ENCODE data around the gene CEACAM8.

DNA sequence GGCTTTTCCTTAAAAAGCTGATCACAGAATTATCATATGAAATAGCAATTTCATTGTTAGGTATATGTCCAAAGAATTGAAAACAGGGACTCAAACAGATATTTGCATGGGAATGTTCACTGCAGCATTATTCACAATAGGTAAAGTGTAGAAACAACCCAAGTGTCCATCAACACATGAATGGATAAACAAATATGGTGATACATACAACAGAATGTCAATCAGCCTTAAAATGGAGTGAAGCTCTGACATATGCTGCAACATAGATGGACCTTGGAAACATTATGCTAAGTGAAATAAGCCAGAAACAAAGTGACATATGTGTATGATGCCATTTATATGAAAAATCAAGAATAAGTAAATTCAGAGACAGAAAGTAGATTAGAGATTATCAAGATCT lies 60.3 kb downstream of the CEACAM8 start:
- TF ChIP-seq, protein P1, sequence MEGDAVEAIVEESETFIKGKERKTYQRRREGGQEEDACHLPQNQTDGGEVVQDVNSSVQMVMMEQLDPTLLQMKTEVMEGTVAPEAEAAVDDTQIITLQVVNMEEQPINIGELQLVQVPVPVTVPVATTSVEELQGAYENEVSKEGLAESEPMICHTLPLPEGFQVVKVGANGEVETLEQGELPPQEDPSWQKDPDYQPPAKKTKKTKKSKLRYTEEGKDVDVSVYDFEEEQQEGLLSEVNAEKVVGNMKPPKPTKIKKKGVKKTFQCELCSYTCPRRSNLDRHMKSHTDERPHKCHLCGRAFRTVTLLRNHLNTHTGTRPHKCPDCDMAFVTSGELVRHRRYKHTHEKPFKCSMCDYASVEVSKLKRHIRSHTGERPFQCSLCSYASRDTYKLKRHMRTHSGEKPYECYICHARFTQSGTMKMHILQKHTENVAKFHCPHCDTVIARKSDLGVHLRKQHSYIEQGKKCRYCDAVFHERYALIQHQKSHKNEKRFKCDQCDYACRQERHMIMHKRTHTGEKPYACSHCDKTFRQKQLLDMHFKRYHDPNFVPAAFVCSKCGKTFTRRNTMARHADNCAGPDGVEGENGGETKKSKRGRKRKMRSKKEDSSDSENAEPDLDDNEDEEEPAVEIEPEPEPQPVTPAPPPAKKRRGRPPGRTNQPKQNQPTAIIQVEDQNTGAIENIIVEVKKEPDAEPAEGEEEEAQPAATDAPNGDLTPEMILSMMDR (IDR thresholded peaks at IDR 0.05): no peak
- no peak for TF ChIP-seq POLR2A (IDR thresholded peaks at IDR 0.05)
- no peak for TF ChIP-seq POLR2AphosphoS5 (IDR thresholded peaks at IDR 0.05)

All from stomach (tissue), 4 donors.